22Rv1 (cell line): ENCODE measurements around the gene AKNA.

ENCODE experiments used
- CTCF ChIP-seq: fragments of 450-650 bp; IDR thresholded peaks from 2 replicates; pipeline ENCODE4 v1.5.1; 2017; ENCODE audit warnings: mild to moderate bottlenecking
- ZFX ChIP-seq: fragments of 450-650 bp; IDR thresholded peaks from 2 replicates; pipeline ENCODE4 v1.6.1; 2017; ENCODE audit warnings: antibody characterized with exemption, borderline replicate concordance

- TF ChIP-seq CTCF (no peak), ZFX (no peak)
Observed at GRCh38 chr9:114374936-114375335, 12.8 kb downstream of the AKNA start.
